GM15510 (cell line): Measurements from ENCODE around the gene IFT25.

Experiments
- POLR2A ChIP-seq: IDR thresholded peaks from 3 replicates; pipeline ENCODE4 v1.6.1; 2011; ENCODE audit warnings: borderline replicate concordance; ENCODE audit not compliant: insufficient read length; ENCODE audit errors: extremely low read depth

Gene IFT25

GRCh38 chr1:53909946-53910345 is 35.6 kb downstream of the IFT25 start:
- no peak for TF ChIP-seq POLR2A

DNA sequence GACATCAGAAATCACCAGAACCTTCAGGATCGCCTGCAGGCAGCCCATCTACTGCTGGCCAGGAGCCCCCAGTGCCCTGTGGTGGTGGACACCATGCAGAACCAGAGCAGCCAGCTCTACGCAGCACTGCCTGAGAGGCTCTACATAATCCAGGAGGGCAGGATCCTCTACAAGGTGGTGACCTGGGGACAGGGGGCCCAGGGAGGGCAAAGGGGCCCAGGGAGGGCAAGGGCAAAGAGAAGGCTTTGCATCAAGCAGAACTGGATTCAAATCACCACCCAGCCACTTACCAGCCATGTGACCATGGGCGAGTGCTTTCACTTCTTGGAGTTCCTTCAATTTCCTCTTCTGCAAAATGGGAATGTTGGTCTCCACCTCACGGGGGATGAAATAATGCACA is 39.4 kb downstream of the IFT25 start:
- no peak for TF ChIP-seq POLR2A

DNA sequence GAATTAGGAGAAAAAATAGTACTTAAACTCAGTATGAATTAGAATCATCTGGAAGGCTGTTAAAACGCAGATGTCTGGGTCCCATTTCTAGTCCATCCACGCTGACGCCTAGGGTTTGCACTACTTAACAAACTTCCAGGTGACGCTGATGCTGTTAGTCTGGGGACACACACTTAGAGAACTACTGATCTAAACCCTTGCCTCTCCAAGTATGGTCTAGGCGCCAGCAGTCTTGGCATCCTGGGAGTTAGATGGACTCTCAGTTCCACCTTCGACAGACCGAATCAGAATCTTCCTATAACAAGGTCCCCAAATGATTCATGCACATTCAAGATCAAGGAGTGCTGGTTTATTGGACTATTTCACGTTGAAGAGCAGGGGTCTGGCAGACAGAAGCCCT is 40.0 kb downstream of the IFT25 start:
- TF ChIP-seq POLR2A, result no peak

GRCh38 chr1:53902235-53903138 is 43.0 kb downstream of the IFT25 start:
- TF ChIP-seq POLR2A, result no peak

GRCh38 chr1:53899708-53900107 is 45.8 kb downstream of the IFT25 start:
- no peak for TF ChIP-seq POLR2A

DNA sequence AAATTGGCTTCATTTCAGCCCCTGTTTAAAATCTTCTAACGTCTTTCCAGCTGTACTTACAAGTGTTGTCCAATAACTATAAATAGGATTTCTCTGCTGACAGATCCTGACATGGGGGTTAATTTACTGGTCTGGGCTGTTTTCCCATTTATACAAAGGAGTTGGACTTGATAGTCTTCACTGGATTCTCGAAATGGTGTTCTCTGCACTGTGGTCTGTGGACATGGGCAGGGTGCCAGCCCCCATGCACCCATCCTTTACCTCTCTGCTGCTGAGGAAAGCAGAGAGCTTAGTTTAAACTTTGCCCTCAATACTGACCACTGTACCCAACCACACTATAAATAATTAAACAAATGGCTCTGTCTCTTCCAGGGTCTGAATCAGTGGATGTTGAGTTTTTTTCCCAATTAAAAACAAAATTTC is 46.3 kb downstream of the IFT25 start:
- TF ChIP-seq POLR2A, result no peak

DNA sequence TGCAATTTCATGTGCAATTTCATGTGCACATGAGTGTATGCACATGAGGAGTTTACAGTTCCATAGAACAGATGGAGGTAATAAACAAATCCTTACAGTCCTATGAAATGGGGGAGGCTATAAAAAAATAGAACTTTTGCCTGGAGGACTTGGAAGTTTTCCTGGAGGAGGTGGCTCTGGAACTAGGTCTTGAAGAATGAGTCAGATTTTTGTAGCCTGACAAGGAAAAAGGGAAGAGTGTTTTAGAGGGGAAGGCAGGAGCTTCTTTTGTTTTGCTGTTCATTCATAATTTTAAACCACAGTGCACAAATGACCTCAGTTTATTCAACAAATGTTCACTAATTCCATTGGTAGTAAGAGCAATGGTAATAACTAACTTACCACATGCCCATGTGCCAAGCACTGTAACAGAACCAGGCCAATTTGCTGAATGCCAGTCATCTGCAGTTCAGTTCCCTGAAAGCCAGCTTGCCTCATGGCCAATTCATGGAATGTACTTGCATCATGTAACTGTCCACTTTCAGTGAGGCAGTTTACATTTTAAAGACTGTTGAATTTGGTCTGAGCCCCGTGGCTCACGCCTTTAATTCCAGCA is 48.8 kb downstream of the IFT25 start:
- no peak for TF ChIP-seq POLR2A

DNA sequence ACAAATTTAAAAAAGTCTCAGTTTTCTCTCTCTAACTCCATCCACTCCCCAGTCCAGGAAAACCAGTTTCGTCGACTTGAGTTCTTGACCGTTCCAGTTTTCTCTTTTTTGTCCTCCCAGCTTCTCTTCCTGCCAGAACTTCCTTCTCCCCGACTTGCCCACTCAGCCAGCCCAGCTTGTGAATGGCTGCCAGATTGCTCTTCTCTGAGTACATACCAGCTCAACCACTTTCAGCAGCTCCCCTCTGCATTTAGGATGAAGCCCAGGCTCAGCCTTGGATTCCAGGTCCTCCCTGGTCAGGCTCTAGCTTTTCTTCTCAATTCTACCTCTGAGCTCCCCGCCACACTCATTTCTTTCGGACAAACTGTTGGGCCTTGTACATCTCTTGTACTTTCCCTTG is 50.1 kb downstream of the IFT25 start:
- no peak for TF ChIP-seq POLR2A

GRCh38 chr1:53894644-53895043 is 50.9 kb downstream of the IFT25 start:
- TF ChIP-seq POLR2A, result no peak

- TF ChIP-seq POLR2A, result no peak
Observed at GRCh38 chr1:53893999-53894636, 51.4 kb downstream of the IFT25 start, which contains the start of gene DIO1. DIO1 (plus strand) TSS chr1:53894187; CDS start chr1:53894211, 24 bp downstream.

- TF ChIP-seq POLR2A, result no peak
Observed at GRCh38 chr1:53892911-53893310, 52.6 kb downstream of the IFT25 start.

GRCh38 chr1:53891678-53892077 is 53.8 kb downstream of the IFT25 start:
- no peak for TF ChIP-seq POLR2A

GRCh38 chr1:53891018-53891417 is 54.5 kb downstream of the IFT25 start:
- TF ChIP-seq POLR2A, result no peak

GRCh38 chr1:53890522-53890941 is 55.0 kb downstream of the IFT25 start:
- no peak for TF ChIP-seq POLR2A
